Muscle of back (tissue), 11 donors: ENCODE results near the gene APH1A. TPM values are rescaled to one million over a fixed set of nuclear protein-coding genes. Genes with fewer than 3 reads are reported as not detected.
"Not testable (repeated sequence)": the region's sequence is repeated elsewhere in the genome, so short reads cannot be mapped to it uniquely, and the experiment has no call there.

ENCODE experiments used
- DNase-seq, 3 donors: peaks; one replicate each; pipeline versions ENCODE4 v3.0.0 to v3.0.0-alpha.2; 2013
- polyA plus RNA-seq, 10 donors: library from polyadenylated mRNA; unstranded; fragments of 120-200 nt; gene quantifications; one replicate each; pipeline ENCODE4 v1.2.1, GENCODE V29; 2013; ENCODE audit not compliant: insufficient read length in 10 of 10

Gene APH1A
- polyA plus RNA-seq, 10 donors, result 97.3 to 128 (median 112) TPM

DNA sequence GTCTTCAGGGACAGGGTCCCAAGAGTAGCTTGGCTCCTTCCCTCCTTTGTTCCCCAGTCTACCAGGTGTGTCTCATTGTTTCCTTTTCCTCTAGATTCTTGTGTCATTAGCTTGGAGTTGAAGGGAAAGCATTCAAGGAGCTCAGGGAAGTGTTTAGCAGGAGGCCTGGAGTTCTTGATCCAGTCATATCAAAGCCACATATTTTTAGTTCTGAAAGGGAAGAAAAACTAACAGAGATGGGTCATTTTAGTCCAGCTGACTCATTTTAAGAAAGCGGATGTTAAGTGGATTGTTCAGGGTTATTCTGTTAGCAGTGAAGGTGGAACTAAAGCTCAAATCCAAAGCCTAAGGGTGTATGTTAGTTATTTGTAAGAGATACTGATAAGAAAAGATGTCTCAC is 4.5 kb upstream of the APH1A start:
- DNase-seq, result no peak

DNA sequence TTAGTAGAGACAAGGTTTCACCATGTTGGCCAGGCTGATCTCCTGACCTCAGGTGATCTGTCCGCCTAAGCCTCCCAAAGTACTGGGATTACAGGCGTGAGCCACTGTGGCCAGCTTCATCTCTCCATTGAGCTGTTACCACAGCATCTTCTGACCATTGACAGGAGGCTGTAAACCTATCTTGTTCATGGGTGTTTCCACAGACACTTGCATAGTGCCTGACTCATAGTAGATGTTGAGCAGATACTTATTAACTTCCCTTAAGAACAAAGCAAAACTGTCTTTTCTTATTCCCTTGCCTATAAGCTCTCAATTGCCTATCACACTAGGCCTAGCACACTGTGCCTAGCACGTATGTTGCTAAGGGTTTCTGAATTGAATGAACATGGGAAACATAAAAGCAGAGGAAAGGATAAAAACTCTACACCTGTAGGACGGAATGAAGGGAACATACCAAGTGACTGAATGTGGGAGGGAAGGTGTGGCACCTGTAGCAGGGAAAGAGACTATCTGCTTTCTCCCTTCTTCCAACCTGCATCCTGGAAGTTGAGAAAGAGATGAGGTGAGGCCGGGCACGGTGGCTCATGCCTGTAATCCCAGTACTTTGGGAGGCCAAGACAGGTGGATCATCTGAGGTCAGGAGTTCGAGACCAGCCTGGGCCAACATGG is 2.6 kb upstream of the APH1A start:
- DNase-seq, result no peak

DNA sequence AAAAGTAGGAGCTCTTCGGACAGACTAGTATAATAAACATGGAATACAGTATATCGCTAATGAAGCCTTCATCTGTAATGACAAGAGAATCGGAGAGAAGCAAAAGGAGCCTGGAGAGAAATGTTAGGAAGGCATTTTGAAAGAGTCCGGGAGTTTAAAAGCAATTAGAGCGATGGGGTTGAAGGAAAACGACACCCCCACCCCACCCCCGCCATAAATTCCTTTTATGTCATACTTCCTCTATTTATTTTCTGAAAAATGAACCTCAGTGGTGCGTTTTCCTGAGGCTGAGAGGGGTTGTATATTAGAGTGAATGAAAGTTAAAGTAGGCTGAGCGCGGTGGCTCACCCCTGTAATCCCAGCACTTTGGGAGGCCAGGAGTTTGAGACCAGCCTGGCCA is 635 bp upstream of the APH1A start:
- no peak for DNase-seq

DNA sequence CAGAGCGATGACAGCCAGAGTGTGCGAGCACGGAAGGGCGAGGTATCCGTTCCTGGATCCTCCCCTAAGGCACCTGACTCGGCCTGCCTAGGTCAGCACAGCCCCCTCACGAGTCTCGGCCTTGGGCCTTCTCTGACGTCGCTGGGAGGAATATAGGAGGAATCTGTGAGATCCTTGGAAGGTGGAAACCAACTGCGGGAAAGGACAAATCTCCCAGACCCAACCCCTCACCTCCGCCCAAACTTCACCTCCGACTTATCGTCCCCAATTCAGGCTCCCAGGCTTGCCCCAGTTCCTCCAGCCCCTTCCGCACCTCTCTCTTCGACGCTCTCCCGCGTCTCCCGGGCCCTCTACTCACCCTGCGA is 494 bp downstream of the APH1A start:
- peak in 1 of 3 donors; percentile 62 for DNase-seq

DNA sequence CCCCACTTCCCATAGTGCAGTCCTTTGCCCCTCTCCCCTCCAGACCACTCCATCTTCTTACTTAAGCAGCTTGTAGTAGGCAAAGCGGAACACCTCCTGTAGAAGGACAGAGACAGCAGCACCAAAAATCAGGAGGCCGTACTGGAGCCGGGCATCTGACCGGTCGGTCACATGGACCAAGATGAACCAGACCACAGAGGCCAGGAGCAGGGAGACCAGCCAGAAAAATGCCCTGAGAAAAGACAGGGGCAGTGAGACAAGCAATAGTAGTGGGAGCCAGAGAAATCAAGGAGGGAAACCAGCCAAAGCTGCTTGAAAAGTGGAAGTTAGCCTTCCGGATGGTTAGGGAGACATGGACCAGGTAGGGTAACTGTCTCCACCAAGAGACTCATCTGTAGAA is 920 bp downstream of the APH1A start:
- DNase-seq, result no peak

DNA sequence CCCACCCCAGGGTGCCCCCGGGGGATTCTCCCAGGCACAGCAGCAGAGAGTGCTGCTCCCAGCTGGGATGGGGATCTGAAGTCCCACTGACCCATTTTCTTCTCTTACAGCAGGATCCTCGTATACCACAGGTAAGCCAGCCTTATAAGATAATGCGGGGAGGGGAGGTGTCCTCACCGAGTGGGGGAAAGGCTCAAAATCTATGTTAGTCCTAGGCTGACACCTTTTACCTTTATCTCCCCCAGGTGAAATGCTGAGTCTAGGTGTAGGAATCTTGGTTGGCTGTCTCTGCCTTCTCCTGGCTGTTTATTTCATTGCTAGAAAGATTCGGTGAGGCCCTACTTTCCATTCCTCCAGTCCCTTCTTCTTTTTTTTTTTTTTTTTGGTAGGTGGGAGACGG is 5.3 kb downstream of the APH1A start:
- no peak for DNase-seq

DNA sequence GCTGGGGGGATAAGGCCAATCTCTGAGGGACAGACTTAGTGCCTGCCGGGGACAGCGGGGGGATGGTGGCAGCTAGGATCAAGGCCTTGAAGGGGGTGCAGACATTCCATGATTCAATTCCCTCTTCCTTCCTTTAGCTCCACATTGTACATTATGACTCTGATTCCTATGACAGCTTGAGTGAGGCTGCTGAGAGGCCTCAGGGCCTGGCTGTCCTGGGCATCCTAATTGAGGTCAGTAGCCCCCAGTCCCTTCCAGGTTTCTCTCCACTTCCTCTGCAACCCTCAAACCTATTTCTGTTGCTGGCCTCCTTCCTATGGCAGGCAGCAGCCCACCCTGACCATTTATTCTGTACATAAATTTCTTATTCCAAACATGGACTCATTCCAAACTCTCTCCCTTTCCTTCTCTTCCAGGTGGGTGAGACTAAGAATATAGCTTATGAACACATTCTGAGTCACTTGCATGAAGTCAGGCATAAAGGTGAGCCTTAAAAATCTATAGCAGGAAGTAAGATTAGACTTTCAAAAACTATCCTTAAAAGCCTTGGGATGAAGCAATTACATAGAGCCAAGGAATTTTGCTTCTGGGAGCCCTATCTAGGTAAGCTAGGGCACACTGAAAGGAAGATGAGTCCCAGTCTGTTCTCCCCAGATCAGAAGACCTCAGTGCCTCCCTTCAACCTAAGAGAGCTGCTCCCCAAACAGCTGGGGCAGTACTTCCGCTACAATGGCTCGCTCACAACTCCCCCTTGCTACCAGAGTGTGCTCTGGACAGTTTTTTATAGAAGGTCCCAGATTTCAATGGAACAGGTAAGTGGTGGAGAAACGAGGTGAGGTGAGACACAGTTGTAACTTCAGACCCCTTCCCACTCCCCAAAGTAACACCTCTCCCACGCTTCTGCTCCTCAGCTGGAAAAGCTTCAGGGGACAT is 6.2 kb downstream of the APH1A start:
- no peak for DNase-seq

DNA sequence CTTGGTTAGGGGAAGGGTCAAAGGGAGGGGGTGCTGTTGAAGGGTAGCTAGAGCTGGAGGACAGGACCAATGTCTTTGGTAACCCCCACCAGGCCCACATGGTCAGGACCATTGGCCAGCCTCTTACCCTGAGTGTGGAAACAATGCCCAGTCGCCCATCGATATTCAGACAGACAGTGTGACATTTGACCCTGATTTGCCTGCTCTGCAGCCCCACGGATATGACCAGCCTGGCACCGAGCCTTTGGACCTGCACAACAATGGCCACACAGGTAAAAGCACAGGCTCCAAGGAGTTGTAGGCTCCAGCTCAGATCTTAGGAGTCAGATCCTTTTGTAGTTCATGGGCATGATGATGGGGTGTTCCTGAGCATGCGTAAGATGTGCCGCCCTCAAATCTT is 7.4 kb downstream of the APH1A start:
- no peak for DNase-seq

DNA sequence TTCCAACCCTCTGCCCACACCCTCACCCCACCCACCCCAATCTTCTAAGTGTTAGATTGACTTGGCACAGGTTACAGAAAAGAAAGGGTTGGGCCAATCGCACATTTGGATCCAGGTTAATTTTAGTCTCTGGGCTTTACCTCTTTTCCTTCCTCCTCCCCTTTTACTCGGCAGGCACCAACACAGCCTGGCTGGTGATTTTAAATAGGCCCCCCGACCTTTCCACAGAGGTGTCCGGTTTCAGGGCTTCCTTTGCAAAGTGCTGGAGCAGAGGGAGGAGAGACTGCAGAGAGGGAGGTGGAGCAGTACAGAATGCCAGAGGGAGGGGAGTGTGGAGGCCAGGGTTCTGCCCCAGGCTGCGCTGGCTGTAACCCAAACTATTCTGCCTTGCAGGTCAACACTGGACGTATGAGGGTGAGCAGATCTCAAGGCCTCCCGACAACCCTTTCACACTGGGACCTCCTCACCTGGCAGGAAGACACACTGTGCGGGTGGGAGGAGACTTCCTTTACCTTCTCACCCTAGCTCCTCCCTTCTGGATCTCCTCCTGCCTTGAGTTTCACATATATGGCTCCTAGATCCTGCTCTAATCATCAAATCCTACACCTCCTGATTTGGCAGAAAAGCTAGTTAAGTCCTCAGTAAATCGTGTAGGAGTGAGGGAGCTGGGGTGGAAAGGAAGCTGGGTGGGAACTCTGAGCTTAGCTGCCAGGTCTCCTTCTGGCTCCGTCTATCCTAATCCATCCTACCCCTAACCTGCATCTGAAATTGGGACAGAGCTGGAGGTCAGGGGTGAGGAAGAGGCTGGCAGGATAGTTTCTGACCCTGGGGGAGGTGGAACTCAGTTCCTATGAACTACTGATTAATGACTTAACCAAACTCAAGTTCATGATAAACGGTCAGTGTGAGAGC is 8.8 kb downstream of the APH1A start:
- peak in 2 of 3 donors; percentile 34 to 65 for DNase-seq

DNA sequence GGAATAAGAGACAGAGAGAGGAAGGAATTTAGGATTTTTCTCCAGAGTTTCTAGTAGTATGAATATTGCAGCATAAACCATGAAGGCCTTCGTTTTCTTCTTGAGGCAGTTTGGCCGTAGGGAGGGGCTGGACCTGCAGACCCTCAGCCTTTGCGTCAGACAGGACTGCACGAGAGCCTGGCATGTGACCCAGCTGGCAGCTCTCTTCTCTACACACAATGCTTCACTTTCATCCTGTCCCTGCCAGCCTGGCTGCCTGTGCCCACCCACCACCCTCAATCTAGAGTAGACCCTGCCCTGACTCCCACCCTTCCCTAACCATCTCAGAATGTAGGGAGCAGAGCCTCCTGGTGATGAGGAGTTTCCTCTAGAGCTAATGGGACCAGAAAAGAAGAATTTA is 9.6 kb downstream of the APH1A start:
- DNase-seq, result no peak

DNA sequence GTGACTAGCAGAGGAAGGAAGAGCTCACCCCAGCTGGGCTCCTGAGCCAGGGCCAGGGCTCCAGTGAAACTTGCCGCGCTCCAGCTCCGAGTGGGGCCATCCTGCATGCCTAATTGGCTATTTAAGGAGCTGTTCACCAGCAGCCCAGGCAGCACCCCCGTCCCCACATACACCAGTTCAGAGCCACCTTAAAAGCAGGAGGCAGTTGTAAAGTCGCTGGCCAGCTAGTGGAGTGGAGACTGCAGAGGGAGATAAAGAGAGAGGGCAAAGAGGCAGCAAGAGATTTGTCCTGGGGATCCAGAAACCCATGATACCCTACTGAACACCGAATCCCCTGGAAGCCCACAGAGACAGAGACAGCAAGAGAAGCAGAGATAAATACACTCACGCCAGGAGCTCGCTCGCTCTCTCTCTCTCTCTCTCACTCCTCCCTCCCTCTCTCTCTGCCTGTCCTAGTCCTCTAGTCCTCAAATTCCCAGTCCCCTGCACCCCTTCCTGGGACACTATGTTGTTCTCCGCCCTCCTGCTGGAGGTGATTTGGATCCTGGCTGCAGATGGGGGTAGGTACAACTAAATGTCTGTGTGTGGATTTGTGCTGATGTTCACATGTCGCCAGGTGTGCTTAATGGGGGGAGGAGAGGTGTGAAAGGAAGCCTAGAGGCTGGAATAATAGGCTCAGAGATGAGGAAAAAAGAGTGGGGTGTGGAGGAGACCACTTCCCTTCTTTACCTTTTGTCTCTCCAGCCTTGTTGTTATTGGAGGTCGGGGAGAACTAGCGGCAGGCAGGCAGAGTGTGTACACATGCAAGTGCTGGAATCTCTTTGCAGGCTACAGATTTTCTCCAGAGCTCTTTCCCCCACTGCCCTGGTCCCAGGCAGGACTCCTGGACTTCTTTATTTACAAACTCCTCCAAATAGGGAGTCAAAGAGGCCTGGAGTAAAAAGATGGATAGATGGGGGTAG is 10.9 kb downstream of the APH1A start, which contains the start of gene CA14:
Gene CA14, plus strand, starts transcription at position 151 of the 962 bp plus-strand sequence. Its CDS starts 355 bp downstream, at position 506.
- peak in 1 of 3 donors; percentile 20 for DNase-seq

DNA sequence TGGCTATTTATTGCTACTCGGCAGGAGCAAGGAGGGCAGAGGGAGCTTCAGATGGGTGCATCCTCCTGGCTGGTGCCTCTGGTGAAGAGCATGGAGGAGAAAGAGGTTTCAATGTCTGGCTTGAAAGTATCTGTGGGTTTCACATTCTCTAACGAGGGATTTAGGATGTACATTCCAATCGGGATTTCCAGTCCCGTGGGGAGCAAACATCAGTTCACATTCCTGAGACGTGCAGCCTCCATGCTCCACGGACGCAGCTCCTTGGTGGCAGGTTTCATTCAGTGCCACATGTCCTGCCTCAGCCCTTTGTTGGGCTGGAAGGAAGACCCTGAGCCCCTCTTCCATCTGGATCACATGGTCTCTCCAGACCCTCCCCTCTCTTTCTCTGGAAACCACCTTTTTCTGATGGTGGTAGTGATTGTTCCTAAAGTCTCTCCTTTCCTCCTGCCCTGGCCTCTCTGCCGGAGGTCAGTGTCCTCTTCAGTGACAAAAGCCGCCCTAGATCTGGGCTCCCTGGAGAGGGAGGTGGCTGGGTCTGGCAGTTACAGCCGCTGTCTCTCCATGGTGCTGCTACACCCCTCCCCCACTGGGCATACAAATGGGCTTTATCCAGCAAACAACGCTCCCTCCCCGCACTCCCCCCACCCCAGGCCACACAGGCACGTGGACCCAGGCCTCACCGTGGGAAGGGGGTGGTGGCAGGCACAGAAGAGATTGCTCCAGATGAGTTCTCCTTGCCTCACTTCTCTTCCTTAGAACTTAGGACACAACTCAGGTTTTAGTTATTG is 12.1 kb downstream of the APH1A start:
- no peak for DNase-seq

DNA sequence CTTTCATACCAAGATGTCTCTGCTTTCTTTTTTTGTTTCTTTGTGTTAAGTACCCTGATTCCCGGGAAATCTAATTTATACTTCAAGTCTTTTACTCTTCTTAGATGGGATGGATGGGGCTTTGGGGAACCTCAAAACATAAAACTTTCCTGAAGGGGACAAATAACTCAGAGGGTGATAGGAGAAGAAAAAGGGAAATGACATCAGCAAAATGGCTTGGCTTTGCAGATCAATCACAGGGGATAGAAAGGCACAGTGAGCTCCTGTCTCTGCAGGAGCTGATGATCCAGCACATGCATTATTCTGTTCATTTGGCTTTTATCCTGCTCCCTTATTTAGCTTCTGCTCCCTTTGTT is 12.6 kb downstream of the APH1A start:
- DNase-seq, result no peak

DNA sequence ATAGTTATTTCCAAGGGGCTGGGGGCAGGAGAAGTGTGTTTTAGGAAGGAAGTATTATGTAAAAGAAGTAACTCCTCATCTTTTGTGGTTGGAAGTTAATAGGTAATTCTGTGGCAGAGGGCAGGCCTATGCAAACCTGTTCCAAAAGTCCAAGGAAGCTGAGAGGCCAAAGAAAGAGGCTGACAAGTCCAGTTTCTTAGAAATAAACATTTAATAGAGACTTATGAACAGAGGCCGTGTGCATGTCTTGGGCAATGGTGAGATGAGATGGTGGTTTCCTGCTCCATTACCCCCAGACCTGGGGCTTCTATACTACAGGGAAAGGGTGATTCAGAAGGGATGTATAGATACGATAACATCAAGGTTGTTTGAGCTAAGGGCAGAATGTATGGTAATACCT is 18.9 kb downstream of the APH1A start:
- no peak for DNase-seq

DNA sequence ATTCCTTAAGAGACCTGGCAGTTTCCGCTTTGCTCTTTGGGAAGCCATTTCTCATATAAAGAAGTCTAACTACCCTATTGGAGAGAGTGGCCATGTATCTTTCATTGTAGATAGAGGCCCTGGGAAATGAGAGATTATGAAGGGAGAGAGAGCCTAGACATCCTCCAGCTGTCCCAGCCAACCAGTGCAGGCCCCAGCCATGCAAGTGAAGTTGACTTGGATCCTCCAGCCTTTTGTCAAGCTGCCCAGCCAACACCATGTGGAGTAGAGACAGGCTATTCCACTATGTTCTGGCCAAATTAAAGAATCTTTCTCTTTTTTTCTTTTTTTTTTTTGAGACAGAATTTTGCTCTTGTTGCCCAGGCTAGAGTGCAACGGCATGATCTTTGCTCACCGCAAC is 25.8 kb downstream of the APH1A start:
- no peak for DNase-seq

DNA sequence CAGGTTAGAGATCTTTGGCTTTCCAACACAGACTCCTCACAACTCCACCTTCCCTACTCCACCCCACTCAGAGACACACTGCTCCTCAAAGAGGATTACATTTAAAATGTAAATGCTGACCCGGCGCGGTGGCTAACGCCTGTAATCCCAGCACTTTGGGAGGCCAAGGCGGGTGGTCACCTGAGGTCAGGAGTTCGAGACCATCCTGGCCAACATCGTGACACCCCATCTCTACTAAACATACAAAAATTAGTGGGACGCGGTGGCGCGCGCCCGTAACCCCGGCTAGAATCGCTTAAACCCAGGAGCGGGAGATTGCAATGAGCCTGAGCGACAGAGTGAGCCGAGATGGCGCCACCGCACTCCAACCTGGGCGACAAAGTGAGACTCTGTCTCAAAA is 31.1 kb downstream of the APH1A start:
- no peak for DNase-seq

DNA sequence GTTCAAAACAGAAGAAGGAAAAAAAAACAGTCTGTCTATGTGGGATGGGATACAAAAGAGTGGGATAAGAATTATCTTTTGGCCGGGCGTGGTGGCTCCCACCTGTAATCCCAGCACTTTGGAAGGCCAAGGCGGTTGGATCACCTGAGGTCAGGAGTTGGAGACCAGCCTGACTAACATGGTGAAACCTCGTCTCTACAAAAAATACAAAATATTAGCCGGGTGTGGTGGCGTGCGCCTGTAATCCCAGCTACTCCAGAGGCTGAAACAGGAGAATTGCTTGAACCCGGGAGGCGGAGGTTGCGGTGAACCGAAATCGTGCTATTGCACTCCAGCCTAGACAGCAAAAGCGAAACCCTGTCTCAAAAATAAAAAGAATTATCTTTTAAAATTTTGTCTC is 31.6 kb downstream of the APH1A start:
- DNase-seq, result not testable (repeated sequence)

DNA sequence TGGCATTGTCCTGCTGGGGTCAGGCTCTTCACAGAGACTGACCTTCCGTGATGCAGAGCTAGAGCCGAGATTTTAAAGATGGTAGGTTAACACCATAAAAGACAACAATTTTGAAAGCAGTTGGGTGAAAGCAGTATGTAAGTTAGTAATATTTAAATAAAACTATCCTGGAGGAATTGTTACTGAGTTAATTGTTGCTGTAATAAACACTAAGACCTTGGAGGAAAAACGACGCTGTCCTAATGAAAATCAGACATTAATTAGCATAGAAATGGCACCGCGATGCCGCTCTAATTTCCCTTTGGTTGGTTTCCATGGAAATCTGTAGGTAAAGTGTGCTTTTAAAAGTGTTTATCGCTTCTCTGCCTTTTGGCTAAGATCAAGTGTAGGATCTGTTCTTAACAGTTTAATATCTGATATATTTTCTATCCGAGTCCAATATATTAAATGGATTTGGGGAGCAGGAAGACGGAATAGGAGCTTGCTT is 32.2 kb downstream of the APH1A start:
- no peak for DNase-seq

DNA sequence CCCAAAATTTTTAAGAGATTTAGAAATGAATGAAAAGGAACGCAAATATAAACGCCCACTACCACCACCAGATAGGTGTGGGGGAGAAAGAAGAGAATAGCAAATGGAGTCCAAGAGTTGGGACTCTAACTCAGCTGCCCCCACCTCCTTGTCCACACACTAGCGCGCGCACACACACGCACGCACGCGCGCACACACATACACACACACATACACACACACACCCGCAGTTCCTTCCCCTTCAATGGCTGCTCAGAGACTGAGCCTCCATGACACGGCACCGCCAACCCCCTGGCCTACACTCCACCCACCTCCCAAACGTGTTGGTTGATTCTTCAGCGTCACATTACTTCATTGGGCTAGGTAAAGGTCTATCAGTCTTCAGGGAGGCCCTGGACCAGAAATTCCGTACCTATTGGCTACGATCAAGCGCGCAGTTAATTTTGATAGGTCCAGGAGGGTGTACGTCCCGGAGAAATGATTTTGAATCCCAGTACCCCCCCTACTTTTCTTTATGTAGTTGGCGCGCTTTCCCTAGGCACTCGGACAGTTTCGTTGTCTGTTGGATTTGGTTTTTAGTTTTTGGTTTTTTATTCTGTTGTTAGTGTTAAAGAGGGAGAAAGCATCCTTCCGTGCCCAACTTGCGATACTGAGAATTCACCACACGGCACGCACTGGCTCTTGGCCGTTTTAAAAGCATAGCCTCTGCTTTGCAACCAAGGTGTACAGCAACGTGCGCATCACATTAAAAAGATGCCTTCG is 32.8 kb downstream of the APH1A start, which contains the start of gene ANP32E:
Gene ANP32E, minus strand, starts transcription at position 261 of the 762 bp plus-strand sequence. CDS start 326 bp downstream, outside the sequence.
- peak; percentile 99 to 100 (median 99) for DNase-seq
